ENCODE data around the gene TRPT1. TPM values are rescaled to one million over a fixed set of nuclear protein-coding genes. Genes with fewer than 3 reads are reported as not detected.

TRPT1 gene
- total and polyA plus RNA-seq, 2 of the 4 experiments (the other 2 are of a cell fraction), result 63.2 to 81.9 TPM

DNA sequence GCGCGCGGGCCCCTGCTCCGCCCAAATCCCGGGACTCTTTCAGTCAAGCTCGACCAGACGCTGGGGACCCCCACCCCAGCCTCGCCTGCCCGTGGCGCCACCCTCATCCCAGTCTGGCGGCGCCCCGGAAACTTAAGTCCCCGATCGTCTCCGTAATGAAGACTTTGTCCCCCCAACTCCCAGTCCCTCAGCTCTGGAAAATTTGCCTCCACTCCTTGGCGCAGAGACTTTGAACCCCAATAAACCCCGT is 25.7 kb upstream of the TRPT1 start:
- peaks cover 10% of the 10 kb centered on the region for H3K4me1 ChIP-seq (ENCODE audit: control insufficient read depth, insufficient read depth, low read length)
- ChIA-PET POLR2A (ENCODE audit: unreplicated experiment) (no interaction called here), CTCF (interaction anchor here (0.7 to 1.7 kb wide), 5 partner anchors 9 to 70 kb away, joined by 3 to 5 read pairs (median 3); no protein-coding TSS in a partner anchor)
- peaks cover 8 to 56% of the 10 kb centered on the region in 2 experiments for H3K79me1 ChIP-seq (ENCODE audit: low read depth in 1 of 2, low read length in 2 of 2)
- no peak overlapping the region for H2BK20ac ChIP-seq (ENCODE audit: low read depth, low read length)
- in situ Hi-C loops (cut with MboI; ENCODE audit: low sequenced_read_pairs) (no loop called here), dilution Hi-C loops (cut with HindIII; ENCODE audit: low sequenced_read_pairs, unreplicated experiment) (no loop called here), intact Hi-C loops (cut with micrococcal nuclease) (loop anchor here (1.0 kb wide), 2 partner anchors 34 to 50 kb away; partner anchors contain the start of gene GPR137)
- H2AFZ ChIP-seq (replicated peaks; ENCODE audit: low read length, poor library complexity), result peak overlapping the region; percentile 87
- H3K23ac ChIP-seq (ENCODE audit: low read depth, low read length), result peak overlapping the region; percentile 94
- peak overlapping the region; percentile 91 for H4K91ac ChIP-seq (ENCODE audit: insufficient read depth, low read depth, low read length)
- H3K4ac ChIP-seq (ENCODE audit: low read depth, low read length), result peak overlapping the region; percentile 96
- H3K9me1 ChIP-seq (ENCODE audit: insufficient read depth, low read length), result no peaks in the 10 kb centered on the region
- no peaks in the 10 kb centered on the region for H3K9me3 ChIP-seq (ENCODE audit: control insufficient read depth, insufficient read depth, low read length)
- peak overlapping the region; percentile 100 for H2AK9ac ChIP-seq (replicated peaks; ENCODE audit: low read depth, low read length, poor library complexity)
- H3K14ac ChIP-seq (replicated peaks; ENCODE audit: low read depth, low read length), result peak overlapping the region; percentile 97
- DNase-seq (no peak), ATAC-seq (ENCODE audit: low read depth) (no peak)
- H3K27ac ChIP-seq (ENCODE audit: insufficient read depth, low read length), result peak overlapping the region; percentile 88
- H3K18ac ChIP-seq (ENCODE audit: low read depth, low read length), result peak overlapping the region; percentile 22; the same call in 1 of the 2 replicates
- H3K56ac ChIP-seq (ENCODE audit: extremely low read depth, insufficient read depth, low read length), result peak overlapping the region; percentile 82; the same call in 1 of the 2 replicates
- peak overlapping the region; percentile 100 for H3K4me2 ChIP-seq (ENCODE audit: low read depth, low read length)
- peak overlapping the region; percentile 77 for H2BK5ac ChIP-seq (ENCODE audit: low read depth, low read length, poor library complexity, severe bottlenecking)
- peak overlapping the region; percentile 89 for H2AK5ac ChIP-seq (ENCODE audit: low read depth, low read length)
- 0% methylated on average over 2 of the region's 18 CpGs; no CpG with 5 or more reads in 1 of the 2 experiments for WGBS, 2 experiments (ENCODE audit: extremely low coverage in 2 of 2, insufficient read length in 1 of 2)
- H2BK15ac ChIP-seq (ENCODE audit: low read depth, low read length), result no peak overlapping the region
- peaks cover 8% of the 10 kb centered on the region; the same call in 1 of the 2 replicates for H4K20me1 ChIP-seq (ENCODE audit: insufficient read depth, low read length)
- H4K5ac ChIP-seq (ENCODE audit: low read depth, low read length), result peak overlapping the region; percentile 61; the same call in 1 of the 2 replicates
- peak overlapping the region; percentile 98 for H3K4me3 ChIP-seq (ENCODE audit: insufficient read depth, low read depth, low read length)
- TF ChIP-seq BHLHE40 (IDR thresholded peaks at IDR 0.05; ENCODE audit: low read depth, low read length) (no peak), CEBPB (IDR thresholded peaks at IDR 0.05; ENCODE audit: low read depth, low read length) (no peak), MAFK (IDR thresholded peaks at IDR 0.05; ENCODE audit: low read depth, low read length) (no peak), NFE2L2 (IDR thresholded peaks at IDR 0.05; ENCODE audit: low read depth, low read length) (no peak), MXI1 (IDR thresholded peaks at IDR 0.05; ENCODE audit: borderline replicate concordance, low read depth, low read length) (no peak), MAZ (IDR thresholded peaks at IDR 0.05; ENCODE audit: borderline replicate concordance, low read depth, low read length) (no peak), POLR2A (IDR thresholded peaks at IDR 0.05; ENCODE audit: low read depth, low read length) (no peak), RFX5 (IDR thresholded peaks at IDR 0.05; ENCODE audit: low read depth, low read length) (no peak), SMC3 (IDR thresholded peaks at IDR 0.05; ENCODE audit: low read depth, low read length) (no peak), RAD21 (IDR thresholded peaks at IDR 0.05; ENCODE audit: low read length) (no peak), FOS (IDR thresholded peaks at IDR 0.05; ENCODE audit: low read depth, low read length) (no peak), CHD1 (IDR thresholded peaks at IDR 0.05; ENCODE audit: low read depth, low read length) (no peak), RCOR1 (IDR thresholded peaks at IDR 0.05; ENCODE audit: insufficient replicate concordance, low read length) (no peak)
- TF ChIP-seq, protein P1, sequence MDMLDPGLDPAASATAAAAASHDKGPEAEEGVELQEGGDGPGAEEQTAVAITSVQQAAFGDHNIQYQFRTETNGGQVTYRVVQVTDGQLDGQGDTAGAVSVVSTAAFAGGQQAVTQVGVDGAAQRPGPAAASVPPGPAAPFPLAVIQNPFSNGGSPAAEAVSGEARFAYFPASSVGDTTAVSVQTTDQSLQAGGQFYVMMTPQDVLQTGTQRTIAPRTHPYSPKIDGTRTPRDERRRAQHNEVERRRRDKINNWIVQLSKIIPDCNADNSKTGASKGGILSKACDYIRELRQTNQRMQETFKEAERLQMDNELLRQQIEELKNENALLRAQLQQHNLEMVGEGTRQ (IDR thresholded peaks at IDR 0.05; ENCODE audit: low read depth, low read length), result no peak
- TF ChIP-seq, protein P2, sequence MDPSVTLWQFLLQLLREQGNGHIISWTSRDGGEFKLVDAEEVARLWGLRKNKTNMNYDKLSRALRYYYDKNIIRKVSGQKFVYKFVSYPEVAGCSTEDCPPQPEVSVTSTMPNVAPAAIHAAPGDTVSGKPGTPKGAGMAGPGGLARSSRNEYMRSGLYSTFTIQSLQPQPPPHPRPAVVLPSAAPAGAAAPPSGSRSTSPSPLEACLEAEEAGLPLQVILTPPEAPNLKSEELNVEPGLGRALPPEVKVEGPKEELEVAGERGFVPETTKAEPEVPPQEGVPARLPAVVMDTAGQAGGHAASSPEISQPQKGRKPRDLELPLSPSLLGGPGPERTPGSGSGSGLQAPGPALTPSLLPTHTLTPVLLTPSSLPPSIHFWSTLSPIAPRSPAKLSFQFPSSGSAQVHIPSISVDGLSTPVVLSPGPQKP (IDR thresholded peaks at IDR 0.05; ENCODE audit: borderline replicate concordance, low read depth, low read length), result no peak
- TF ChIP-seq, protein P3, sequence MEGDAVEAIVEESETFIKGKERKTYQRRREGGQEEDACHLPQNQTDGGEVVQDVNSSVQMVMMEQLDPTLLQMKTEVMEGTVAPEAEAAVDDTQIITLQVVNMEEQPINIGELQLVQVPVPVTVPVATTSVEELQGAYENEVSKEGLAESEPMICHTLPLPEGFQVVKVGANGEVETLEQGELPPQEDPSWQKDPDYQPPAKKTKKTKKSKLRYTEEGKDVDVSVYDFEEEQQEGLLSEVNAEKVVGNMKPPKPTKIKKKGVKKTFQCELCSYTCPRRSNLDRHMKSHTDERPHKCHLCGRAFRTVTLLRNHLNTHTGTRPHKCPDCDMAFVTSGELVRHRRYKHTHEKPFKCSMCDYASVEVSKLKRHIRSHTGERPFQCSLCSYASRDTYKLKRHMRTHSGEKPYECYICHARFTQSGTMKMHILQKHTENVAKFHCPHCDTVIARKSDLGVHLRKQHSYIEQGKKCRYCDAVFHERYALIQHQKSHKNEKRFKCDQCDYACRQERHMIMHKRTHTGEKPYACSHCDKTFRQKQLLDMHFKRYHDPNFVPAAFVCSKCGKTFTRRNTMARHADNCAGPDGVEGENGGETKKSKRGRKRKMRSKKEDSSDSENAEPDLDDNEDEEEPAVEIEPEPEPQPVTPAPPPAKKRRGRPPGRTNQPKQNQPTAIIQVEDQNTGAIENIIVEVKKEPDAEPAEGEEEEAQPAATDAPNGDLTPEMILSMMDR (conservative IDR thresholded peaks at IDR 0.05; ENCODE audit: low read depth, low read length), result no peak
- BruUV-seq (replicated peaks), result no TSS peak
- no peaks in the 10 kb centered on the region for H3K27me3 ChIP-seq (ENCODE audit: control insufficient read depth, insufficient read depth, low read length)
- peak overlapping the region; percentile 33 to 59; a peak in 2 of 4 replicates for H4K8ac ChIP-seq (ENCODE audit: low read depth in 2 of 2, low read length in 2 of 2)
- H3K36me3 ChIP-seq (ENCODE audit: control insufficient read depth, insufficient read depth, low read length), result peaks cover 15% of the 10 kb centered on the region
- H3K9ac ChIP-seq (ENCODE audit: low read depth, low read length), result peak overlapping the region; percentile 97
- H2BK120ac ChIP-seq (ENCODE audit: low read depth, low read length), result no peak overlapping the region

All from IMR-90 (cell line).